Endothelial cell of umbilical vein (primary cell): ENCODE data around the gene NTN3. TPM values are rescaled to one million over a fixed set of nuclear protein-coding genes. Genes with fewer than 3 reads are reported as not detected.

Experiments
- BruUV-seq: library from RNA; stranded (reverse); fragments of 400-500 nt; replicated peaks from 2 replicates; lab custom pipeline; 2021; lab: Mats Ljungman, UMichigan
- CTCF ChIA-PET: fragments of 300-600, 350-600 bp; sonication (Branson Sonifier 250); formaldehyde crosslinking; loops from one replicate; lab custom pipeline; 2021; ENCODE audit warnings: antibody characterized with exemption, inconsistent platforms; lab: Charles Lee
- POLR2A ChIA-PET: fragments of 300-600, 350-600 bp; sonication (Branson Sonifier 250); formaldehyde crosslinking; loops from one replicate; lab custom pipeline; 2021; ENCODE audit warnings: antibody characterized with exemption, inconsistent platforms; lab: Charles Lee
- DNase-seq: peaks from one replicate; pipeline ENCODE4 v3.0.0-alpha.2; 2011; ENCODE audit warnings: low read depth, low spot score
- FAIRE-seq: peaks from 2 replicates; lab custom pipeline; 2011; peaks lifted over from hg19 to GRCh38; lab: Jason Lieb, UNC
- H2AFZ ChIP-seq: 2 replicates; pipeline ENCODE4 v1.6.0; 2012; ENCODE audit warnings: low read depth, low read length, control low read depth, inconsistent platforms
- H3K27ac ChIP-seq: 2 replicates; pipeline ENCODE4 v1.5.1; 2011; ENCODE audit warnings: low read depth, mild to moderate bottlenecking, control low read depth, low read length, moderate library complexity; ENCODE audit not compliant: insufficient read depth
- H3K27me3 ChIP-seq, 2 experiments: 2 replicates each; pipeline versions ENCODE4 v1.6.0 to v1.6.1; 2011; ENCODE audit warnings: low read length in 2 of 2, mixed read lengths in 1 of 2; ENCODE audit not compliant: control insufficient read depth in 2 of 2, insufficient read depth in 2 of 2
- H3K36me3 ChIP-seq, 2 experiments: 2 replicates in 1 of 2; 3 replicates in 1 of 2; pipeline ENCODE4 v1.5.1; 2011; ENCODE audit warnings: low read length in 2 of 2, mild to moderate bottlenecking in 1 of 2, moderate library complexity in 1 of 2; ENCODE audit not compliant: control insufficient read depth in 2 of 2, insufficient read depth in 2 of 2; ENCODE audit errors: extremely low read depth in 1 of 2
- H3K4me1 ChIP-seq: 3 replicates; pipeline ENCODE4 v1.5.1; 2011; ENCODE audit warnings: mild to moderate bottlenecking, low read length; ENCODE audit not compliant: control insufficient read depth, insufficient read depth; ENCODE audit errors: extremely low read depth
- H3K4me2 ChIP-seq: 2 replicates; pipeline ENCODE4 v1.6.1; 2011; ENCODE audit warnings: low read length, control low read depth, mixed read lengths; ENCODE audit not compliant: insufficient read depth
- H3K4me3 ChIP-seq, 3 experiments: fragments of 200-600 bp in 1 of 3; sonication (generic), shearing (Covaris generic) in 1 of 3; replicated peaks in 1 of 3; 2 replicates each; pipeline ENCODE4 v1.5.1; 2011 to 2016; ENCODE audit warnings: control low read depth in 3 of 3, low read length in 3 of 3, mild to moderate bottlenecking in 2 of 3, inconsistent platforms in 1 of 3, low read depth in 1 of 3, moderate library complexity in 1 of 3; ENCODE audit not compliant: insufficient read depth in 1 of 3
- H3K79me2 ChIP-seq: 2 replicates; pipeline ENCODE4 v1.6.0; 2012; ENCODE audit warnings: low read length, inconsistent platforms; ENCODE audit not compliant: control insufficient read depth, insufficient read depth
- H3K9ac ChIP-seq: replicated peaks from 2 replicates; pipeline ENCODE3; 2011; ENCODE audit warnings: low read length, control low read depth; ENCODE audit not compliant: insufficient read depth; ENCODE audit errors: extremely low read depth
- H3K9me1 ChIP-seq: replicated peaks from 3 replicates; pipeline ENCODE4 v1.6.0; 2011; ENCODE audit warnings: mild to moderate bottlenecking, low read length; ENCODE audit not compliant: control insufficient read depth, insufficient read depth; ENCODE audit errors: extremely low read depth
- H3K9me3 ChIP-seq: replicated peaks from 2 replicates; pipeline ENCODE4 v1.5.1; 2012; ENCODE audit warnings: low read length, inconsistent platforms; ENCODE audit not compliant: control insufficient read depth, insufficient read depth
- H4K20me1 ChIP-seq: replicated peaks from 2 replicates; pipeline ENCODE3; 2011; ENCODE audit warnings: mild to moderate bottlenecking, low read length; ENCODE audit not compliant: control insufficient read depth, insufficient read depth; ENCODE audit errors: extremely low read depth
- CTCF ChIP-seq, 2 donors: IDR thresholded peaks; 1 replicate in 1 of 2; 2 replicates in 1 of 2; pipeline ENCODE4 v1.5.1; 2011; ENCODE audit warnings: low read length in 2 of 2, mild to moderate bottlenecking in 2 of 2, moderate library complexity in 2 of 2, control low read depth in 1 of 2, inconsistent platforms in 1 of 2, low read depth in 1 of 2; ENCODE audit not compliant: insufficient read depth in 1 of 2; ENCODE audit errors: extremely low read depth in 1 of 2
- EZH2 ChIP-seq: IDR thresholded peaks from 2 replicates; pipeline ENCODE4 v1.6.1; 2012; ENCODE audit warnings: borderline replicate concordance, low read depth, mild to moderate bottlenecking, moderate library complexity, low read length, inconsistent platforms; ENCODE audit not compliant: severe bottlenecking
- FOS ChIP-seq: IDR thresholded peaks from 2 replicates; pipeline ENCODE4 v1.6.1; 2011; ENCODE audit warnings: mild to moderate bottlenecking, low read length, moderate library complexity, borderline replicate concordance; ENCODE audit not compliant: insufficient read depth
- GATA2 ChIP-seq: IDR thresholded peaks from 2 replicates; pipeline ENCODE4 v1.7.0; 2011; ENCODE audit warnings: low read depth, mild to moderate bottlenecking, moderate library complexity, mixed read lengths, low read length; ENCODE audit not compliant: insufficient read length, insufficient read depth
- JUN ChIP-seq: IDR thresholded peaks from 2 replicates; pipeline ENCODE4 v1.6.1; 2011; ENCODE audit warnings: borderline replicate concordance, low read depth; ENCODE audit not compliant: insufficient read length, insufficient read depth
- MAX ChIP-seq: IDR thresholded peaks from 2 replicates; pipeline ENCODE4 v1.6.1; 2011; ENCODE audit not compliant: insufficient read depth, insufficient read length
- MYC ChIP-seq: IDR thresholded peaks from one replicate; pipeline ENCODE4 v1.6.1; 2011; ENCODE audit warnings: mild to moderate bottlenecking, low read depth, low read length
- POLR2A ChIP-seq: IDR thresholded peaks from 2 replicates; pipeline ENCODE4 v1.6.1; 2012; ENCODE audit warnings: low read depth, mild to moderate bottlenecking, control low read depth, low read length
- POLR2AphosphoS5 ChIP-seq: IDR thresholded peaks from 2 replicates; pipeline ENCODE4 v1.6.1; 2012; ENCODE audit warnings: low read depth, mild to moderate bottlenecking, control low read depth, low read length, moderate library complexity; ENCODE audit not compliant: insufficient read depth
- dilution Hi-C: fragments of 300-500 bp; cut with MboI; formaldehyde crosslinking; loops from one replicate; pipeline ENCODE4 v1.15.0; 2019; ENCODE audit warnings: low sequenced_read_pairs; ENCODE audit not compliant: extremely low pct_ligation_motif_present
- intact Hi-C: fragments of 100-400 bp; cut with micrococcal nuclease; formaldehyde crosslinking; loops from one replicate; pipeline ENCODE4 v1.10.0; 2022
- polyA plus RNA-seq, 4 experiments: library from polyadenylated mRNA; depleted of rRNA in 3 of 4; stranded (reverse) in 3 of 4; unstranded in 1 of 4; fragments of >200 nt; gene quantifications; 2 replicates each; pipeline versions ENCODE4 v1.2.1 to v1.2.3, GENCODE V29; 2011 to 2012; ENCODE audit warnings: missing spikeins in 1 of 4
- total RNA-seq: library from RNA; stranded (reverse); gene quantifications from 2 replicates; pipeline ENCODE4 v1.2.3, GENCODE V29; 2021

NTN3 gene
- total and polyA plus RNA-seq, 2 donors (not counting 3 experiments of a cell fraction or from before 2014, with no cell fraction given), result 0.15 TPM; not detected in 1

GRCh38 chr16:2492292-2492691, 21.2 kb downstream of the NTN3 start:
- Histone ChIP-seq H3K4me1 (no peaks in the 10 kb centered on the region), H3K9ac (no peak overlapping the region), H2AFZ (no peak overlapping the region), H3K79me2 (peaks cover 6% of the 10 kb centered on the region), H3K36me3 (peaks cover 0 to 10% of the 10 kb centered on the region in 2 experiments), H3K9me3 (no peaks in the 10 kb centered on the region), H3K4me2 (no peak overlapping the region), H3K27ac (no peak overlapping the region), H3K4me3 (no peak overlapping the region), H4K20me1 (no peaks in the 10 kb centered on the region), H3K27me3 (no peaks in the 10 kb centered on the region), H3K9me1 (no peaks in the 10 kb centered on the region)
- no peak for DNase-seq
- dilution Hi-C loops (no loop called here), intact Hi-C loops (no loop called here)
- POLR2A ChIA-PET, result no interaction called here
- TF ChIP-seq JUN (no peak), EZH2 (no peak), CTCF (IDR thresholded peaks at IDR 0.05; ENCODE audit: extremely low read depth in 1 of 2, insufficient read depth in 1 of 2, low read depth in 1 of 2, low read length in 2 of 2) (no peak), MAX (no peak), FOS (no peak), GATA2 (no peak), POLR2AphosphoS5 (no peak), POLR2A (no peak), MYC (no peak)
- no TSS peak for BruUV-seq
- CTCF ChIA-PET, result interaction anchor here (1.6 kb wide), 1 partner anchor 9 kb away, joined by 8 read pairs; no protein-coding TSS in a partner anchor
- no peak for FAIRE-seq
